GM18951 (cell line): ENCODE results near the gene GGT6.

ENCODE experiments used
- POLR2A ChIP-seq: IDR thresholded peaks from 4 replicates; pipeline ENCODE4 v1.6.1; 2011; ENCODE audit warnings: mild to moderate bottlenecking; ENCODE audit not compliant: insufficient read length, insufficient read depth; ENCODE audit errors: extremely low read depth
- in situ Hi-C: fragments of 300-500 bp; cut with MboI; formaldehyde crosslinking; loops from one replicate; pipeline ENCODE4 v1.12.0; 2022; ENCODE audit warnings: low sequenced_read_pairs, mixed read lengths, inconsistent platforms; ENCODE audit not compliant: unreplicated experiment

The GGT6 gene

GRCh38 chr17:4549781-4550533 is 10.4 kb downstream of the GGT6 start:
- in situ Hi-C loops: loop anchor here (25.0 kb wide), 1 partner anchor 337 kb away; the partner anchor contains the start of gene C17orf107
- no peak for TF ChIP-seq POLR2A

- in situ Hi-C loops: no loop called here
- TF ChIP-seq POLR2A: no peak
Measured at GRCh38 chr17:4548721-4549531, 11.5 kb downstream of the GGT6 start.

GRCh38 chr17:4548061-4548461 is 12.3 kb downstream of the GGT6 start:
- TF ChIP-seq POLR2A: no peak
- in situ Hi-C loops: no loop called here

GRCh38 chr17:4547118-4547906 is 13.1 kb downstream of the GGT6 start:
- TF ChIP-seq POLR2A: no peak

GRCh38 chr17:4545217-4545951 is 15.0 kb downstream of the GGT6 start:
- TF ChIP-seq POLR2A: no peak
- in situ Hi-C loops: no loop called here

More at GRCh38 chr17:4547118-4547906, 13.1 kb downstream of the GGT6 start:
- in situ Hi-C loops: no loop called here

GRCh38 chr17:4544951-4545216 is 15.5 kb downstream of the GGT6 start:
- in situ Hi-C loops: no loop called here
- no peak for TF ChIP-seq POLR2A

- TF ChIP-seq POLR2A: no peak
- in situ Hi-C loops: no loop called here
Measured at GRCh38 chr17:4544135-4544950, 16.0 kb downstream of the GGT6 start.

- TF ChIP-seq POLR2A: no peak
- in situ Hi-C loops: no loop called here
Measured at GRCh38 chr17:4543557-4544026, 16.8 kb downstream of the GGT6 start.

GRCh38 chr17:4542726-4543191 is 17.6 kb downstream of the GGT6 start:
- in situ Hi-C loops: no loop called here
- TF ChIP-seq POLR2A: no peak

GRCh38 chr17:4542003-4542725 is 18.2 kb downstream of the GGT6 start:
- in situ Hi-C loops: no loop called here

GRCh38 chr17:4541328-4542002 is 18.9 kb downstream of the GGT6 start:
- in situ Hi-C loops: no loop called here
- no peak for TF ChIP-seq POLR2A

More at GRCh38 chr17:4542003-4542725, 18.2 kb downstream of the GGT6 start:
- no peak for TF ChIP-seq POLR2A
